Measurements from ENCODE around the gene UHMK1.
"Not testable (repeated sequence)": the region's sequence is repeated elsewhere in the genome, so short reads cannot be mapped to it uniquely, and the experiment has no call there.

UHMK1 gene, protein sequence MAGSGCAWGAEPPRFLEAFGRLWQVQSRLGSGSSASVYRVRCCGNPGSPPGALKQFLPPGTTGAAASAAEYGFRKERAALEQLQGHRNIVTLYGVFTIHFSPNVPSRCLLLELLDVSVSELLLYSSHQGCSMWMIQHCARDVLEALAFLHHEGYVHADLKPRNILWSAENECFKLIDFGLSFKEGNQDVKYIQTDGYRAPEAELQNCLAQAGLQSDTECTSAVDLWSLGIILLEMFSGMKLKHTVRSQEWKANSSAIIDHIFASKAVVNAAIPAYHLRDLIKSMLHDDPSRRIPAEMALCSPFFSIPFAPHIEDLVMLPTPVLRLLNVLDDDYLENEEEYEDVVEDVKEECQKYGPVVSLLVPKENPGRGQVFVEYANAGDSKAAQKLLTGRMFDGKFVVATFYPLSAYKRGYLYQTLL

DNA sequence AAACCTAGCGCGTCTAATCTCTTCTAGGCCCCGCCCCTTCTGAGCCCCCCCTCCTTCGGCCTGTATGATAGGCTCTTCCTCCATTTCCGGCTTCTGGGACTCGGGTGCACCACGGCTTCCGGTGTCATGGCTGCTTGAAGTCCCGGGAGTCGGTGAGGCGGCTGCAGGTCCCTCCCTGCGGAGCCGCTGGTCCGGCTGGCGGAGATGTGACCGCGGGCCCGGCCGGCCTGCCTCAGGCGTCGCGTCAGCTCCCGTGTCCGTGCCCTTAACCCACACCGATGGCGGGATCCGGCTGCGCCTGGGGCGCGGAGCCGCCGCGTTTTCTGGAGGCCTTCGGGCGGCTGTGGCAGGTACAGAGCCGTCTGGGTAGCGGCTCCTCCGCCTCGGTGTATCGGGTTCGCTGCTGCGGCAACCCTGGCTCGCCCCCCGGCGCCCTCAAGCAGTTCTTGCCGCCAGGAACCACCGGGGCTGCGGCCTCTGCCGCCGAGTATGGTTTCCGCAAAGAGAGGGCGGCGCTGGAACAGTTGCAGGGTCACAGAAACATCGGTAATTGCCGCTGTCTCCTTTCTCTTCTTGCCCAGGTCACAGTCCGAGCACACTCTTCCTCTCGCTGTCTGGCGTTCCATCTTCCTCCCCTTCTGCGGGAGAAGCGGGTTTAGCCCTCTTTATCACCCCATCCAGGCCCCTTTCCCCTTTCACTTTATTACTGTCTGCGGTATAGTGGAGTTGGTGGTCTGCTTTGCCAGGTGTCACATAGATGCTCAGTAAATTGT lies at the start of gene UHMK1:
Gene UHMK1 (plus strand): TSS at position 96 of the 773 bp plus-strand sequence. CDS start 183 bp downstream, at position 279.
- peak; percentile 84 to 86 for DNase-seq

DNA sequence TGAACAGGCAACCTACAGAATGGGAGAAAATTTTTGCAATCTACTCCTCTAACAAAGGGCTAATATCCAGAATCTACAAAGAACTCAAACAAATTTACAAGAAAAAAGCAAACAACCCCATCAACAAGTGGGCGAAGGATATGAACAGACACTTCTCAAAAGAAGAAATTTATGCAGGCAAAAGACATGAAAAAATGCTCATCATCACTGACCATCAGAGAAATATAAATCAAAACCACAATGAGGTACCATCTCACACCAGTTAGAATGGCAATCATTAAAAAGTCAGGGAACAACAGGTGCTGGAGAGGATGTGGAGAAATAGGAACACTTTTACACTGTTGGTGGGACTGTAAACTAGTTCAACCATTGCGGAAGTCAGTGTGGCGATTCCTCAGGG lies 43.3 kb upstream of the UHMK1 start:
- not testable (repeated sequence) for DNase-seq

DNA sequence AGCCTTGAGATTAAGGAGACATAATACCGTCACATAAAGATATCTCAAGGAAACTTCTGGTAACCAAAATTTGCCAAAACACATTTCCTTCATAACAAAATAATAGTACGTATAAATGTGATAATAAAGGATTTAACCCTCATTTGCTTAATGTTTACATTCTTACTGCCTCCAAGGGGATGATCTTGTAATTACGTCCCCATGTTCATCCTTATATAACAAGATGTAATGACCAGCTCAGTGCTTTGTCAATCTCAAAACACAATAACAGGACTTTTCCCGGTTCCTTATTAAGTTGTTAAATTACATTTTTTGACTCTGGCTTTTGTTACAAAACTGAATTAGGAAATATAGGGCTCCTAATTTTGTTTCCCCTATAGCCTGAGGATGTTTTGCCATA lies 41.3 kb upstream of the UHMK1 start:
- no peak for DNase-seq

DNA sequence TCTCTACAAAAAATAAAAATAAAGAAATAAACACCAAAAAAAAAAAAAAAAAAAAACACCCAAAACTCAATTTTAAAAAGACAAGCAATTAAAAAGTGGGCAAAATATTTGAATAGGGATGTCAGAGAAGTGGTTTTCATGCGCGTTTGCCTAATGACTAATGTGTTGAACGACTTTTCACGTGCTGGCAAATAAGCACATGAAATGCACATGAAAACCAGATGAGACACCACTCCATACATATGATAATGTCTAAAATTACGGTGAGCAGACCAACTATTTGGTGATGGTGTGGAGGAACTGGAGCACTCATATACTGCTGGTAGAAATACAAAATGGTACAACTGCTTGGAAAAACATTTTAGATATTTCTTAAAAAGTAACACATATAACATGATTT lies 39.4 kb upstream of the UHMK1 start:
- no peak for DNase-seq

DNA sequence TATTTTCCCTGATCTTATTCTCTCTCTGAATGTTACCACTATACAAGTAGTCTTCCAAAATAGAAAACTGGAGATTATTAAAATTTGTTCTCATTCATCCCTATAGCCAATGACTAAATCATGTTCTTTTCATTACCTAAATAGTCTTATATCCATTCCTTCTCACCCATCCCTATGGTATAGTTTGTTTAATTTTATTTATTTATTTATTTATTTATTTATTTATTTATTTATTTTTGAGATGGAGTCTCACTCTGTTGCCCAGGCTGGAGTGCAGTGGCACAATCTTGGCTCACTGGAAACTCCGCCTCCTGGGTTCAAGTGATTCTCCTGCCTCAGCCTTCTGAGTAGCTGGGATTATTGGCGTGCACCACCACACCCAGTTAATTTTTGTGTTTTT lies 35.2 kb upstream of the UHMK1 start:
- not testable (repeated sequence) for DNase-seq

DNA sequence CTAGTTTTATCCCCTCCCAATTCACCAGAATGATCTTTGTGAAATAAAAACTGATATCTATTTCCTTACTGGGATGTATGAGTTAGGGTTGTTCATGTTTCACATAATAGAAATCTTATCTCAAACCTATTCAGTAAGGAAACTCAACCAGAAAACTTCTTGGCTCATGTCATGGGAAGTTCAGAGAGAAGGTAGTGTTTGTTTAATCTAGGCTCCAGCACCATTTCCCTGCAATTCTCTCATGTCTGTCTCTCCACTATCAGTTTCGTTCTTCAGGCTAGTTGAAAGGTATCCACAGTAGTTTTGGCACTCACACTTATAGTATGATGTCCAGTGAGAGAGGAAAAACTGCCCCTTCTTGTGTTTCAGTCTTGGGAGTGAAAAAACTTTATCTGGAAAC lies 34.6 kb upstream of the UHMK1 start:
- no peak for DNase-seq

DNA sequence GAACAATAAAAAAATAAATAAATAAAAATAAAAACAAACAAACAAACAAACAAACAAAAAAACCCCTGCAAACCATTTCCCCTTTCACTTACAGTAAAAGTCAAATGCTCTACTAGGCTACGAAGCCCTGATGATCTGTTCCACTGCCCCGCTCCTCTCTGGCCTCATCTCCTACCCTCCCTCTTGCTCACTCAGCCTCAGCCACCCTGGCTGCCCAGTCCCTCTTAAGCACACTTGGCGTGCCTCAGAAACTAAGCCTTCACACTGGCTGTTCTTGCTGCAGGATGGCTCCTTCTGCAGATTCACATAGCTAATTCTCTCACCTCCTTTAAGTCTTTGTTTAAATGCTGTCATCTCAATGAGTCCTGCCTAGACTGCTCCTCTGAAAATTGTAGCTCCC lies 30.8 kb upstream of the UHMK1 start:
- DNase-seq = no peak

DNA sequence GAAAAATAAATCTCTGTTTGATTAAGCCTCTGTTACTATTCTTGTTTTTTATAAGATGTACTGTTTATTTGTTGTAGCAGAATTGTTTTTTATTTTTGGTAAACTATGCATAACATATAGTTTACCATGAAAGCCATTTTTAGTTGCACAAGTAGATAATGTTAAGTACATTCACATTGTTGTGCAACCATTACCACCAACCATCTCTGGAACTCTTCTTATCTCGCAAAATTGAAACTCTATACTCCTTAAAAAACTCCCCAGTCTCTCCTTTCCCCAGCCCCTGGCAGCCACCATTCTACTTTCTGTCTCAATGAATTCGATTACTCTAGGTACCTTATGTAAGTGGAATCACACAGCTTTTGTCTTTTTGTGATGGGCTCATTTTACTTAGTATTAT lies 27.4 kb upstream of the UHMK1 start:
- DNase-seq = no peak

DNA sequence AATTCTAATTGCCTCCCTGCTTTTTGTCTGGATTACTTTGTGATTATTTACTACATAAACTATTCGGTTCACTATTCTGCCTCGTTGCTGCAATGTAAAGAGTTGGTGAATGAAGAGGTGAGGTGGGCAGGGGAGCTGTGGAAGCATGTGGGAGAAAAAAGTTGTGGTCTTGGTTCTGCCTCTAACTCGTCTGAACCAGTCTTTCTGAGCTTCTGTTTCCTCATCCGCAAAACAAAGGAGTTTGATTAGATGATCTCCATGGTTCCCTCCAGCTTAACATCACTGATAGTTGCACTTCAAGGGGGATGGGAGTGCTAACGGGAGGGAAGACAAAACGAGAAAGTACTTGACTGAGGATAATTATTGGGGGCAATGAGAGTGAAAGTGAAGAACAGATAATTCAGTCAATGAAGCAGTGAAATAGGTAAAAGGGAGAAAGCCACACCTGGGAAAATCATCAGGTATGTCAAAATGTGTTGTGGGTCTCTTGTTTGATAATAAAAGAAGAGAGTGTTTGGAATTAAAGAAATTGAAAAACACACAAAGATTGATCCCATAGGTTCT lies 26.2 kb upstream of the UHMK1 start:
- no peak for DNase-seq

DNA sequence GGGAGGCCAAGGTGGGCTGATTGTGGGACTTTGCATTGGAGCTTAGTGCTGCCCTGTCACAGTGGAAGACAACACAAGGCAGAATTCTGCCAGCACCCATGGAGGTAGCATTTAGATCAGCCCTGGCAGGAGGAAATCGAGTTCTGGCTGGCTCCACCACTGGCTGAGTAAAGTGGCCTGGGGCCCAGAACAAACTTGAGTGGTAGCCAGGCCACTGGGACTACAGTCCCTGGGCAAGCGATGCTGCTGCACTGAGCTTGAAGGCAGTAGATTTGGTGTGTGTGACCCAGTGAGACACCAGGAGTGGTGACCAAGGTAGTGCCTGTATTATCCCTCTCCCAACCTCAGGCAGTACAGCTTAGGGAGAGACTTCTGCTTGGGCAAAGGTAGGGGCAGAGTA lies 22.5 kb upstream of the UHMK1 start:
- DNase-seq = no peak

DNA sequence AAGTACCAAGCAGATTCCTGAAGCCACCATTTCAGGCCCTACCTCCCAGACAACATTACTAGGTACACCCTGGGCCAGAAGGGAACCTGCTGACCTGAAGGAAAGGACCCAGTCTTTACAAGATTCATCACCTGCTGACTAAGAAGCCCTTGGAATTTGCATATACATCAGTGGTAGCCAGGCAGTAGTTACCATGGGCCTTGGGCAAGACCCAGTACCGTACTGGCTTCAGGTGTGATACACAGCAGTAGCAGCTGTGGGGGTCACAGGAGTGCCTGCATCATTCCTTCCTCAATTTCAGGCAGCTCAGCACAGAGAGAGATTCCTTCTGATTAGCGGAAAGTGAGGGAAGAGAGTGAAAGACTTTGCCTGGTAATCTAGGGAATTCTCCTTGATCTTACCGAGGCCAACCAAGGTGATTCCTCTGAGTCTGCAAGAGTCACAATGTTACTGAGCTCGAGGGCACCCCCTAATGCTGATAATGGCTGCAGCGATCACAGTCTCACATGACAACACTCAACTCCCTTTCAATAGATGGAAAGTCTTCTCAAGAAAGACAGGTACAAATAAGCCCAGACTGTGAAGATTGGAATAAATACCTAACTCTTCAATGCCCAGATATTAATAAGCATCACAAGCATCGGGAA lies 22.0 kb upstream of the UHMK1 start:
- no peak for DNase-seq

DNA sequence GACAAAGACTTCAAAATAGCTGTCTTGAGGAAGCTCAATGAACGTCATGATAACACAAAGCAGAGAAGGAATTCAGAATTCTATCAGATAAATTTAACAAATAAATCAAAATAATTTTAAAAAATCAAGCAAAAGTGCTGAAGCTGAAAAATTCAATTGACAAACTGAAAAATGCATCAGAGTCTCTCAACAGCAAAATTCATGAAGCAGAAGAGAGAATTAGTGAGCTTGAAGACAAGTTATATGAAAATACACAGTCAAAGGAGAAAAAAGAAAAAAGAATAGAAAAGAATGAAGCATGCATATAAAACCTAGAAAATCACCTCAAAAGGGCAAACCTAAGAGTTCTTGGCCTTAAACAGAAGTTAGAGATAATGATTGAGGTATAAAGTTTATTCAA lies 21.0 kb upstream of the UHMK1 start:
- no peak for DNase-seq

DNA sequence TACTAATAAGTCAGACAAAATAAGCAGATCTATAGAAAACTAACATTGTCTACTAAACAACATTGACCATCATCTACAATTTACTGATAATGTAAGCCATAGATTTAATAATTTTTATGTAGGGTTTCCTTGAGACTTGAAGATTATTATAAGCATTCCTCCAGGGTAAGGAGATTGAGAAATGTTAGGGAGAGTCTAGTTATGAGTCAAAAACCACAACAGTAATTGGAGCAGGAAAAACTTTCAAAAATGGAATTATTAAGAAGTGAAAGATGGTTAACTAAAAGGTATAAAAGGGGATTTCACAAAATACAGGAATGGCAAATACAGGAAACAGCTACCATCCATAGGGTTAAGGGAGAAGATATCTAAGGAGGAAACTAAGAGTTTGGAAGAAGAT lies 12.4 kb upstream of the UHMK1 start:
- DNase-seq = no peak

DNA sequence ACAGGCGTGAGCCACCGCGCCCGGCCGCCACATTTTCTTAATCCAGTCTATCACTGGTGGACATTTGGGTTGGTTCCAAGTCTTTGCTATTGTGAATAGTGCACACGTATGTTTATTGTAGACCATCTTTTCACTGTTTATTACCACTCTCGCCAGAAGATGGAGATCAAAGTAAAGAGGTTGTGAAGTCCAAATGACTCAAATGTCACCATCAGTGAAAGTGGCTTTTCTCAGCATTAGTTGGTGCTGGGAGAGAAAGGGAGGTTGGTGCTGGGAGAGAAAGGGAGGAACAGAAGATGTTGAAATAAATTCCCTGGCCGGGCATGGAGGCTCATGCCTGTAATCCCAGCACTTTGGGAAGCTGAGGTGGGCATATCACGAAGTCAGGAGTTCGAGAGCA lies 10.4 kb upstream of the UHMK1 start:
- no peak for DNase-seq

DNA sequence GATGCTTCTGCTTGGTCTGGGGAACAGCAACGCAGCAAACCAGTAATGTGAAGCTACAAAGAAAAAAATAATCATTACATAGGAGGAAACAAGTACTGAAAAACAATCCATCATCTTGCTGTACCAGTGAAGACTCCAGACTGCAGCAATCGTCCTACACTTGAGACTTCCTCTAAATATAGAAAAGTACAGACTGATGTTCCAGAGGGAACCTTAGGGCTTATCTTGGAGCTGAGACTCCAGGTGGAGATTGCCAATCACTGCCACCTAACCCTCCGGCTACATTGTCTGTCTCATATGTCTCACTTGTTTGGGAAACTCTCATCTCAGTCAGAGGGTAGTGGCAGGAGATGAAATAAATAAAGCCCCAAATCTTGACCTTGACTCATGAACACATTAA lies 9.4 kb upstream of the UHMK1 start:
- DNase-seq = no peak

DNA sequence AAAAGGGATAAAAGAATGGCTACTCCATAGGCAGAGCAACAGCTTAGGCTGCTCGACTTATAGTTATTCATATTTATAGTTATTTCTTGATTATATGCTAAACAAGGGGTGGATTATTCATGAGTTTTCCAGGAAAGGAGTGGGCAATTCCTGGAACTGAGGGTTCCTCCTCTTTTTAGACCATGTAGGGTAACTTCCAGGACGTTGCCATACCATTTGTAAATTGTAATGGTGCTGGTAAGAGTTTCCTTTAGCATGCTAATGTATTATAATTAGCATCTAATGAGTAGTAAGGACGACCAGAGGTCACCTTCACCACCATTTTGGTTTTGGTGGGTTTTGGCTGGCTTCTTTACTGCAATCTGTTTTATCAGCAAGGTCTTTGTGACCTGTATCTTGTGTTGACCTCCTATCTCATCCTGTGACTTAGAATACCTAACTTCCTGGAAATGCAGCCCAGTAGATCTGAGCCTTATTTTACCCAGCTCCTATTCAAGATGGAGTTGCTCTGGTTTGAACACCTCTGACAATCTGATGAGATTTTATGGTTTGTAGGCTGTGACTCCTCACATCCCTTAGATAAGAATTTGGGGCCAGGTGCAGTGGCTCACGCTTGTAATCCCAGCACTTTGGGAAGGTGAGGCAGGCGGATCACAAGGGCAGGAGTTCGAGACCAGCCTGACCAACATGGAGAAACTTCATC lies 1.9 kb upstream of the UHMK1 start:
- DNase-seq = not testable (repeated sequence)

DNA sequence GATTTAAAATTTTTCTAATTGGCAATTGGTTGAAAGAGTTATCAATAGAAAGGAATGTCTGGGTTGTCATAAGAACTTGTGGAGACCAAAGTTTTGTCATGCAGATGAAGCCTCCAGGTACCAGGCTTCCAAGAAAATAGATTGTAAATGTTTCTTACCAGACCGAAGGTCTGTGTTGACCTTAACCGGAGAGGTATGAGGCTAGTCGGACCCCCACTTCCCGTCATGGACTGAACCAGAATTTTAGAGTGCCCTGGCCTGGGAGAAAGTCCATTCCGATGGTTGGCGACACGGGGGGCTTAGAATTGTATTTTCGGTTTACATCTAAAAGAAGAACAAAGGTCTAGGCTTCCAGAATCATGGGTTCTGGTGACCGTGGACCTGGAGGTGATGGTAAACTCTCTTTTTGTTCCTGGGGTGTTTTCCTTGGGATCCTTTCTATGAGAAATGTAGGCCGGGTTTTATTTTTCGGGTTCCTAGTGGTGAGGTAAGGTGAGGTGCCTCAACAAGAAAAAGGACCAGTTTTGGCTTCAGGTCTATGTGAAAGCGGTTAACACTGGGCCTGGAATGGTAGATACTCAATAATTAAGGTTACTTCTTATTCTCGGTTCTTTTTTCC lies 405 bp upstream of the UHMK1 start:
- DNase-seq = no peak

DNA sequence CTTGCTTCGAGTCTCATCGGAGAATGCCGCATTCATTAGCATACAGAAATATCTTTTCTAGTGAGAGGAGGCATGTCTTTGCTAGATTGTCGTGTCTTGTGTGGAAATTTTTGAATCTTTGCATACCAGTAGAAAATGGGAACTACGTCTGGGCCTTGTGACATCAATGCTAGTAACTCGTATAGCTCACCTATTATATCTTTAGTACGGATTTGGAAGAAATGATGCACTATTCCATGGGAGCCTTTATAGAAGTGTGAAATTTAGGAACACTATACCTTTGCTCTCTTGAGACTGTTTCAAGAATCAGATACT lies 835 bp downstream of the UHMK1 start:
- no peak for DNase-seq

DNA sequence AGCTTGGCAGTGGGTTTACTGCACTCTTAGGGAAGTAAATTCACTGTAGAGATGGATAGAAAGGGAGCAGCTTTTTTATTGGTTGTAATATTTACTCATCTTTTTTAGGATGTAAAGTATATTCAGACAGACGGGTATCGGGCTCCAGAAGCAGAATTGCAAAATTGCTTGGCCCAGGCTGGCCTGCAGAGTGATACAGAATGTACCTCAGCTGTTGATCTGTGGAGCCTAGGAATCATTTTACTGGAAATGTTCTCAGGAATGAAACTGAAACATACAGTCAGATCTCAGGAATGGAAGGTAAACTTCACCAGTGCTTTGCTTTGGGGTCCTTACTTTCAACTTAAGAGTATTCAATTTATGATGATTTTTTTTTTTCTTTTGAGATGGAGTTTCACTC lies 3.2 kb downstream of the UHMK1 start:
- no peak for DNase-seq

DNA sequence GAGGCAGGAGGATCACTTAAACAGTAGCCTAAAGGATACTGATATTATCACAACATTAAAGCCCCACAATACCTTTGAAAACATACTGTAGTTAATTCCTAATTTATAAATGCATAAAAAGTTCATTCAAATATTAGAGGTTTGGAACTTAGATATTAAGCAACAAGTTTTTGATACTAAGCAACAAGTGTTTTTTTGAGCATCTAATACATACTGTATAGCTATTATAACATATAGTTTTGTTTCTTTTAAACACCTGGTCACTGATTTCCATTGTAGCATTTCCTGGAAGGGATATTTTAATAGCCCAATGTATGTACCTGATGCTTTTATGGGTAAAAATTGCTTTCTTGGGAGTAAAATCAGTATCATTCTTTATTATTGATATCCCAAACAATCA lies 4.5 kb downstream of the UHMK1 start:
- DNase-seq = no peak

DNA sequence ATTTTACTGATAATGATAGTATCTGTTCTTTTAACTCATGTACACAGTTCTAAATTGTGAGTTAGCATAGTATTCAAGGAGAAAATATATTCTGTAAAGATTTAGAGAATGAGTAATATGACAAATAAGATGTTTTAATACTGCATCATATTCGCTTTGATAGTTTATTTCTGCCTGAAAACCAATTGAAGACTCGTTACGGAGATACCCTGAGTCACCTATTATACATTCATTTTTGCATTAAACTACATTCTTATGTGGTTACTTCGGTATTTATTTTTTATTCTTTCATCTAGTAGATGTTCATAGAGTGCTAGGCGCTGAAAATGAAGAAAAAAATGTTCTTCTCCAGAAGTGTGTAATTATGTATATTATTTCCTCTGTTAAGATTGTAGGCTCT lies 5.3 kb downstream of the UHMK1 start:
- no peak for DNase-seq

DNA sequence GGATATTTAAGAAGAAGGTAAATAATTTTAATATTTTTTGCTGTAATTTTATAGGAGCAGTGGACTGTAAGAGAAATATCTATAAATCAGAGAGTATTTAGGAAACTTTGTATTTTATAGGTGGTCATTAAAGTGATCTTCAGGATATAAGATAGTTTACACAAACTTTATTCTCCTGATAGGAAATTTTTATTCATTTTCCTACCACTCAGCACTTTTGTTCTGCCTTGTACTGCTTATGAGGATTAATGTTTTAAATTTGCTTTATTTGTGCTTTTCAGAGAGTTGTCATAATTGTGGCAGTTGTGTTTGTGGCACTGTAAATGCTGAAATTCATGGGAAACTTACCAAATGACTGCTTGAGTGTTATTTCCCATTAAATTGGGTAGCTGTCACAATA lies 29.7 kb downstream of the UHMK1 start:
- DNase-seq = no peak
